Natural killer cell (primary cell): ENCODE results near the gene CACNG7. TPM values are rescaled to one million over a fixed set of nuclear protein-coding genes. Genes with fewer than 3 reads are reported as not detected.

Source experiments
- ATAC-seq, 3 donors: fragments of 150-1000 bp in 2 of 3; fragments of 200-7000 bp in 1 of 3; cut with Tn5 transposase; 1 replicate in 1 of 3; 2 replicates in 2 of 3; pipeline ENCODE4 v1.10.0; 2021; ENCODE audit warnings: mild to moderate bottlenecking in 2 of 3, moderate library complexity in 2 of 3
- DNase-seq, 2 donors: peaks; one replicate each; pipeline versions ENCODE4 v3.0.0 to v3.0.0-alpha.2; 2013 to 2021; ENCODE audit warnings: mixed read lengths in 1 of 2
- H3K27ac ChIP-seq: one replicate; pipeline ENCODE4 v1.5.1; 2013; ENCODE audit warnings: mild to moderate bottlenecking, low read length
- H3K27me3 ChIP-seq: one replicate; pipeline ENCODE4 v1.6.1; 2013; ENCODE audit warnings: low read length; ENCODE audit not compliant: control insufficient read depth, insufficient read depth
- H3K36me3 ChIP-seq: one replicate; pipeline ENCODE4 v1.6.1; 2013; ENCODE audit warnings: low read length; ENCODE audit not compliant: control insufficient read depth, insufficient read depth
- H3K4me1 ChIP-seq: one replicate; pipeline ENCODE4 v1.6.1; 2013; ENCODE audit warnings: low read length; ENCODE audit not compliant: control insufficient read depth, insufficient read depth
- H3K4me3 ChIP-seq: one replicate; pipeline ENCODE4 v1.5.1; 2013; ENCODE audit warnings: low read length
- H3K9me3 ChIP-seq: one replicate; pipeline ENCODE4 v1.6.1; 2013; ENCODE audit warnings: low read length; ENCODE audit not compliant: control insufficient read depth, insufficient read depth
- H3K27ac Mint-ChIP-seq, 2 donors: one replicate each; pipeline ENCODE4 v1.8.0; 2022; ENCODE audit warnings: mild to moderate bottlenecking in 2 of 2, mixed read lengths in 2 of 2, moderate library complexity in 1 of 2
- H3K27me3 Mint-ChIP-seq, 2 donors: one replicate each; pipeline ENCODE4 v1.8.0; 2022; ENCODE audit warnings: low read depth in 2 of 2, mixed read lengths in 2 of 2
- H3K36me3 Mint-ChIP-seq: one replicate; pipeline ENCODE4 v1.8.0; 2022; ENCODE audit warnings: mixed read lengths
- H3K4me1 Mint-ChIP-seq, 2 donors: one replicate each; pipeline ENCODE4 v1.8.0; 2022; ENCODE audit warnings: mixed read lengths in 2 of 2
- H3K4me3 Mint-ChIP-seq: one replicate; pipeline ENCODE4 v1.8.0; 2022; ENCODE audit warnings: mild to moderate bottlenecking, moderate library complexity, mixed read lengths
- H3K9me3 Mint-ChIP-seq, 2 donors: one replicate each; pipeline ENCODE4 v1.8.0; 2022; ENCODE audit warnings: mixed read lengths in 2 of 2
- WGBS: methylation state at CpG from one replicate; pipeline ENCODE4 v1.1.7; 2013; ENCODE audit warnings: missing lambda C conversion rate; ENCODE audit not compliant: insufficient coverage; 5-methylcytosine and 5-hydroxymethylcytosine counted together
- intact Hi-C: fragments of 100-400 bp; cut with micrococcal nuclease; formaldehyde crosslinking; loops from one replicate; pipeline ENCODE4 v1.14.2; 2022
- total RNA-seq, 4 donors: library from RNA; stranded (reverse); fragments of 120-200 nt in 1 of 4; gene quantifications; one replicate each; pipeline versions ENCODE4 v1.2.3 to v1.2.4, GENCODE V29; 2013 to 2022
- TF ChIP-seq, protein P1 (sequence below): fragments of 200-600 bp; IDR thresholded peaks from one replicate; pipeline ENCODE4 v1.8.0; 2022; ENCODE audit warnings: antibody characterized with exemption

The CACNG7 gene
- total RNA-seq, 3 donors from 2014 or later (not counting 1 experiment from before 2014, with no cell fraction given): not detected

DNA sequence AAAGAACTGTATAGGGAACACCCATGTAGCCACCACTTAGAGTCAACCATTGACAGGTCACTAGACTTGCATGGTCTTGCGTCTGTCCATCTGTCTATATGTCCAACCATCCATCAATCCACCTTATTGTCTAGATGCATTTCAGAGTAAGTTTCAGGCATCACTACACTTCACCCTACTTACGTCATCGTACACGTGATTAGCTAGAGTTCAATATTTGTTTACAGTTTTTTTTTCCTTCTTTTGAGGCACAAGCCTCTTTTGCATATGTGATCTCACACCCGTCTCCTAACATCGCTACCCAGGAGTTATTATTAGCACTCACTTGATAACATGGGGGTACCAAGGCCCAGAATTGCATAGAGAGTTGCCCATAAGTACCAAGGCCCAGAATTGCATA is 6.9 kb downstream of the CACNG7 start:
- ATAC-seq: no peak
- Histone ChIP-seq H3K4me1 (no peaks in the 10 kb centered on the region), H3K27ac (no peak overlapping the region), H3K27me3 (peaks cover 3% of the 10 kb centered on the region), H3K36me3 (no peaks in the 10 kb centered on the region), H3K4me3 (no peak overlapping the region), H3K9me3 (no peaks in the 10 kb centered on the region)
- Mint-ChIP-seq H3K4me1 (no peaks in the 10 kb centered on the region), H3K27me3 (peaks cover 19 to 36% of the 10 kb centered on the region in 2 donors), H3K36me3 (no peaks in the 10 kb centered on the region), H3K27ac (no peak overlapping the region), H3K9me3 (peaks cover 0 to 3% of the 10 kb centered on the region in 2 donors), H3K4me3 (no peak overlapping the region)
- WGBS: 78% methylated on average over 6 of the region's 6 CpGs
- intact Hi-C loops: no loop called here
- no peak for DNase-seq
- TF ChIP-seq, protein P1, sequence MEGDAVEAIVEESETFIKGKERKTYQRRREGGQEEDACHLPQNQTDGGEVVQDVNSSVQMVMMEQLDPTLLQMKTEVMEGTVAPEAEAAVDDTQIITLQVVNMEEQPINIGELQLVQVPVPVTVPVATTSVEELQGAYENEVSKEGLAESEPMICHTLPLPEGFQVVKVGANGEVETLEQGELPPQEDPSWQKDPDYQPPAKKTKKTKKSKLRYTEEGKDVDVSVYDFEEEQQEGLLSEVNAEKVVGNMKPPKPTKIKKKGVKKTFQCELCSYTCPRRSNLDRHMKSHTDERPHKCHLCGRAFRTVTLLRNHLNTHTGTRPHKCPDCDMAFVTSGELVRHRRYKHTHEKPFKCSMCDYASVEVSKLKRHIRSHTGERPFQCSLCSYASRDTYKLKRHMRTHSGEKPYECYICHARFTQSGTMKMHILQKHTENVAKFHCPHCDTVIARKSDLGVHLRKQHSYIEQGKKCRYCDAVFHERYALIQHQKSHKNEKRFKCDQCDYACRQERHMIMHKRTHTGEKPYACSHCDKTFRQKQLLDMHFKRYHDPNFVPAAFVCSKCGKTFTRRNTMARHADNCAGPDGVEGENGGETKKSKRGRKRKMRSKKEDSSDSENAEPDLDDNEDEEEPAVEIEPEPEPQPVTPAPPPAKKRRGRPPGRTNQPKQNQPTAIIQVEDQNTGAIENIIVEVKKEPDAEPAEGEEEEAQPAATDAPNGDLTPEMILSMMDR: no peak

DNA sequence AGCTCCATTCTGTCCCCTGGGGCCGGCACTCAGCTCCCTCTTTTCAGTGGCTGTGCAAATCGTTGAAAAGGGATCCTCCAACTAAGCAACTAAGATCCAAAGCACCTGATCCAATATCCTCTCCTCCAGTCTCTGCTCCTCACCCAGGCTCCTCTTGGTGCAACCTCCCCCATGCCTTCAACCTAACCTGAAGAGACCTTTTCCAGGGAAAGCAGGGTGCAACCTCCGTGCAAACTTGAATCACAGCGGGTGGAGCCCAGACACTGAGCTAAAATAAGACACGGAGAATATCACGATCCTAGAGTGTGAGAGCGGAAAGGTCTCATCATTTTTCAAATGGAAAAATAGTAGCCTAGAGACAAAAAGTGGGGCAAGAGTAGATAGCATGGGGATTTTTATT is 8.3 kb downstream of the CACNG7 start:
- Mint-ChIP-seq H3K4me3 (no peak overlapping the region), H3K9me3 (peaks cover 0 to 3% of the 10 kb centered on the region in 2 donors), H3K27me3 (peaks cover 8 to 23% of the 10 kb centered on the region in 2 donors), H3K36me3 (no peaks in the 10 kb centered on the region), H3K4me1 (no peaks in the 10 kb centered on the region), H3K27ac (no peak overlapping the region)
- DNase-seq: no peak
- Histone ChIP-seq H3K27me3 (peaks cover under 1% of the 10 kb centered on the region), H3K4me1 (no peaks in the 10 kb centered on the region), H3K36me3 (no peaks in the 10 kb centered on the region), H3K4me3 (no peak overlapping the region), H3K27ac (no peak overlapping the region), H3K9me3 (no peaks in the 10 kb centered on the region)
- intact Hi-C loops: no loop called here
- TF ChIP-seq, protein P1: no peak
- 88% methylated on average over 7 of the region's 7 CpGs for WGBS
- no peak for ATAC-seq

DNA sequence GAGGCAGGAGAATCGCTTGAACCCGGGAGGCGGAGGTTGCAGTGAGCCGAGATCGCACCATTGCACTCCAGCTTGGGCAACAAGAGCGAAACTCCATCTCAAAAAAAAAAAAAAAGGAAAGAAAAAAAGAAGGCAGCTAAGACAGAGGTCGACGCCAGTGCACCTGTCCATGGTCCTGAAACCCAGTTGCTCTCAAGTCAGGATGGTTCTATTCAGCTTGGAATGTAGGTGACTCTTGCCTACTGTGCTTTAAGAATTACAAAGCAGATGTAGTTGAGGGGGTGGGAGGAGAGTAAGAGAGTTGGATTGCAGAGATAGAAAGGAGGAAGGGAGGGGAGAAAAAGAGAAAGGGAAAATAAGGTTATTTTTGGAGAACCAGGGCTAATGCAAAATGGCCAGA is 18.7 kb downstream of the CACNG7 start:
- 7% methylated on average over 2 of the region's 8 CpGs for WGBS
- TF ChIP-seq, protein P1: no peak
- Histone ChIP-seq H3K36me3 (no peaks in the 10 kb centered on the region), H3K27me3 (no peaks in the 10 kb centered on the region), H3K4me1 (no peaks in the 10 kb centered on the region), H3K9me3 (no peaks in the 10 kb centered on the region), H3K27ac (no peak overlapping the region), H3K4me3 (no peak overlapping the region)
- peaks cover 0 to 6% of the 10 kb centered on the region in 2 donors for H3K27me3 Mint-ChIP-seq
- intact Hi-C loops: no loop called here
- H3K4me3 Mint-ChIP-seq: no peak overlapping the region
- peaks cover 2 to 4% of the 10 kb centered on the region in 2 donors for H3K9me3 Mint-ChIP-seq
- H3K36me3 Mint-ChIP-seq: no peaks in the 10 kb centered on the region
- ATAC-seq: no peak
- H3K4me1 Mint-ChIP-seq: no peaks in the 10 kb centered on the region
- H3K27ac Mint-ChIP-seq: no peak overlapping the region
- DNase-seq: peak in 1 of 2 donors; percentile 72

DNA sequence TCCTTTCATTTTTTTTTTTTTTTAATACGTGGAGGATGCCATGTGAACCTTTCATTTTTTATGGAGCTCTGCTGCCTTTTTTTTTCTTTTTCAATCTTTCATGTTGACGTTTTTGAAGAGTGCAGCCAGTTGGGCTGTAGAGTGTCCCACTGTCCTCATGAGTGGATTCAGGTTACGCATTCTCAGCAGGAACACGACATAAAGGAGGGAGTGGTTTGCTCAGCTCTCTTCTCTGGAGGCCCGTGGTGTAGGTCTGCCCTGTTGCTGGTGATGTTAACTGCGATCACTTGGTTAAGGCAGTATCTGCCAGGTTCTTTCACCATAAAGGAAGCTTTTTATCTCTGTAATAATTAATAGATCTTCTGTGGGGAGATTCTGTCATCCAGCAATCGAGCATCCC is 27.0 kb downstream of the CACNG7 start:
- Histone ChIP-seq H3K4me1 (no peaks in the 10 kb centered on the region), H3K4me3 (no peak overlapping the region), H3K27me3 (no peaks in the 10 kb centered on the region), H3K9me3 (no peaks in the 10 kb centered on the region), H3K27ac (no peak overlapping the region), H3K36me3 (no peaks in the 10 kb centered on the region)
- TF ChIP-seq, protein P1: no peak
- no peaks in the 10 kb centered on the region for H3K9me3 Mint-ChIP-seq
- no peak overlapping the region for H3K4me3 Mint-ChIP-seq
- H3K36me3 Mint-ChIP-seq: no peaks in the 10 kb centered on the region
- WGBS: 69% methylated on average over 4 of the region's 7 CpGs
- no peak overlapping the region for H3K27ac Mint-ChIP-seq
- ATAC-seq: no peak
- H3K4me1 Mint-ChIP-seq: no peaks in the 10 kb centered on the region
- intact Hi-C loops: no loop called here
- no peak for DNase-seq
- H3K27me3 Mint-ChIP-seq: peaks cover 16 to 32% of the 10 kb centered on the region in 2 donors
